Caco-2 (cell line): ENCODE measurements around the gene MVB12B. TPM values are rescaled to one million over a fixed set of nuclear protein-coding genes. Genes with fewer than 3 reads are reported as not detected.

Experiments used
- BruUV-seq: library from RNA; stranded (reverse); fragments of 400-500 nt; replicated peaks from 2 replicates; lab custom pipeline; 2021; lab: Mats Ljungman, UMichigan
- CTCF ChIA-PET: fragments of 300-600 bp; sonication (Branson Sonifier 250); formaldehyde crosslinking; loops from one replicate; lab custom pipeline; 2022; ENCODE audit warnings: antibody characterized with exemption; lab: Charles Lee
- POLR2A ChIA-PET: fragments of 300-600 bp; sonication (Branson Sonifier 250); formaldehyde crosslinking; loops from one replicate; lab custom pipeline; 2022; ENCODE audit warnings: antibody characterized with exemption; lab: Charles Lee
- DNase-seq, 2 experiments: peaks; one replicate each; pipeline versions ENCODE4 v3.0.0 to v3.0.0-alpha.2; 2020 to 2022
- H3K27me3 ChIP-seq: replicated peaks from 2 replicates; pipeline ENCODE4 v1.6.0; 2011; ENCODE audit warnings: low read length; ENCODE audit not compliant: control insufficient read depth, insufficient read depth
- H3K36me3 ChIP-seq: 2 replicates; pipeline ENCODE4 v1.5.1; 2011; ENCODE audit warnings: low read length; ENCODE audit not compliant: control insufficient read depth, insufficient read depth
- H3K4me1 ChIP-seq: fragments of 250-450 bp; sonication (Bioruptor Pico); 2 replicates; pipeline ENCODE4 v1.5.1; 2020; ENCODE audit warnings: mild to moderate bottlenecking
- H3K4me3 ChIP-seq: 2 replicates; pipeline ENCODE4 v1.5.1; 2011; ENCODE audit warnings: low read depth, mild to moderate bottlenecking, control low read depth, low read length
- H3K9me3 ChIP-seq: fragments of 250-450 bp; sonication (Bioruptor Pico); 2 replicates; pipeline ENCODE4 v1.5.1; 2020; ENCODE audit warnings: mild to moderate bottlenecking, moderate library complexity
- H3K27ac Mint-ChIP-seq: one replicate; pipeline ENCODE4 v1.8.0; 2022; ENCODE audit warnings: mixed read lengths; ENCODE audit not compliant: unreplicated experiment
- H3K27me3 Mint-ChIP-seq: one replicate; pipeline ENCODE4 v1.8.0; 2022; ENCODE audit warnings: mixed read lengths; ENCODE audit not compliant: insufficient read depth, unreplicated experiment
- H3K36me3 Mint-ChIP-seq: one replicate; pipeline ENCODE4 v1.8.0; 2022; ENCODE audit warnings: mild to moderate bottlenecking, mixed read lengths; ENCODE audit not compliant: insufficient read depth, unreplicated experiment
- H3K4me1 Mint-ChIP-seq: one replicate; pipeline ENCODE4 v1.8.0; 2022; ENCODE audit warnings: low read depth, mixed read lengths; ENCODE audit not compliant: unreplicated experiment
- H3K4me3 Mint-ChIP-seq: one replicate; pipeline ENCODE4 v1.8.0; 2022; ENCODE audit warnings: mild to moderate bottlenecking, moderate library complexity, mixed read lengths; ENCODE audit not compliant: unreplicated experiment
- H3K9me3 Mint-ChIP-seq: one replicate; pipeline ENCODE4 v1.8.0; 2022; ENCODE audit warnings: mixed read lengths; ENCODE audit not compliant: unreplicated experiment
- intact Hi-C: fragments of 100-400 bp; cut with micrococcal nuclease; formaldehyde crosslinking; loops from one replicate; pipeline ENCODE4 v1.10.0; 2022; ENCODE audit not compliant: unreplicated experiment
- total RNA-seq: library from RNA; stranded (reverse); gene quantifications from 2 replicates; pipeline ENCODE4 v1.2.3, GENCODE V29; 2022
- TF ChIP-seq, protein P1 (sequence below), 2 experiments: fragments of 200-600 bp in 1 of 2; IDR thresholded peaks; 1 replicate in 1 of 2; 2 replicates in 1 of 2; pipeline versions ENCODE4 v1.5.1 to v1.8.0; 2011 to 2022; ENCODE audit warnings: antibody characterized with exemption in 1 of 2, control low read depth in 1 of 2, inconsistent platforms in 1 of 2, low read depth in 1 of 2, low read length in 1 of 2, mild to moderate bottlenecking in 1 of 2, moderate library complexity in 1 of 2; ENCODE audit not compliant: insufficient read depth in 1 of 2, severe bottlenecking in 1 of 2, unreplicated experiment in 1 of 2

Gene MVB12B
- total RNA-seq, 1 experiment from 2014 or later: 24.4 TPM

GRCh38 chr9:126546036-126546435 lies 219.4 kb downstream of the MVB12B start:
- POLR2A ChIA-PET: no interaction called here
- no peak overlapping the region for H3K27ac Mint-ChIP-seq
- Histone ChIP-seq H3K4me3 (no peak overlapping the region), H3K9me3 (no peaks in the 10 kb centered on the region; the same call in 1 of the 2 replicates), H3K27me3 (no peaks in the 10 kb centered on the region), H3K4me1 (no peaks in the 10 kb centered on the region), H3K36me3 (no peaks in the 10 kb centered on the region)
- intact Hi-C loops: no loop called here
- H3K9me3 Mint-ChIP-seq: no peaks in the 10 kb centered on the region
- H3K4me3 Mint-ChIP-seq: no peak overlapping the region
- no peak for DNase-seq
- H3K27me3 Mint-ChIP-seq: peaks cover 3% of the 10 kb centered on the region
- CTCF ChIA-PET: interaction anchor here (1.0 kb wide), 1 partner anchor 14 kb away, joined by 3 read pairs; no protein-coding TSS in a partner anchor
- TF ChIP-seq, protein P1, sequence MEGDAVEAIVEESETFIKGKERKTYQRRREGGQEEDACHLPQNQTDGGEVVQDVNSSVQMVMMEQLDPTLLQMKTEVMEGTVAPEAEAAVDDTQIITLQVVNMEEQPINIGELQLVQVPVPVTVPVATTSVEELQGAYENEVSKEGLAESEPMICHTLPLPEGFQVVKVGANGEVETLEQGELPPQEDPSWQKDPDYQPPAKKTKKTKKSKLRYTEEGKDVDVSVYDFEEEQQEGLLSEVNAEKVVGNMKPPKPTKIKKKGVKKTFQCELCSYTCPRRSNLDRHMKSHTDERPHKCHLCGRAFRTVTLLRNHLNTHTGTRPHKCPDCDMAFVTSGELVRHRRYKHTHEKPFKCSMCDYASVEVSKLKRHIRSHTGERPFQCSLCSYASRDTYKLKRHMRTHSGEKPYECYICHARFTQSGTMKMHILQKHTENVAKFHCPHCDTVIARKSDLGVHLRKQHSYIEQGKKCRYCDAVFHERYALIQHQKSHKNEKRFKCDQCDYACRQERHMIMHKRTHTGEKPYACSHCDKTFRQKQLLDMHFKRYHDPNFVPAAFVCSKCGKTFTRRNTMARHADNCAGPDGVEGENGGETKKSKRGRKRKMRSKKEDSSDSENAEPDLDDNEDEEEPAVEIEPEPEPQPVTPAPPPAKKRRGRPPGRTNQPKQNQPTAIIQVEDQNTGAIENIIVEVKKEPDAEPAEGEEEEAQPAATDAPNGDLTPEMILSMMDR (IDR thresholded peaks at IDR 0.05; ENCODE audit: insufficient read depth in 1 of 2, low read depth in 1 of 2, low read length in 1 of 2, severe bottlenecking in 1 of 2, unreplicated experiment in 1 of 2): no peak
- H3K4me1 Mint-ChIP-seq: no peaks in the 10 kb centered on the region
- no TSS peak for BruUV-seq
- no peaks in the 10 kb centered on the region for H3K36me3 Mint-ChIP-seq

- no peaks in the 10 kb centered on the region for H3K4me1 Mint-ChIP-seq
- no peak for DNase-seq
- no peak overlapping the region for H3K4me3 ChIP-seq
- H3K9me3 Mint-ChIP-seq: no peaks in the 10 kb centered on the region
- no peaks in the 10 kb centered on the region for H3K36me3 ChIP-seq
- no peak overlapping the region for H3K27ac Mint-ChIP-seq
- no peak overlapping the region for H3K4me3 Mint-ChIP-seq
- TF ChIP-seq, protein P1 (IDR thresholded peaks at IDR 0.05; ENCODE audit: insufficient read depth in 1 of 2, low read depth in 1 of 2, low read length in 1 of 2, severe bottlenecking in 1 of 2, unreplicated experiment in 1 of 2): no peak
- no peaks in the 10 kb centered on the region for H3K27me3 ChIP-seq
- no peaks in the 10 kb centered on the region for H3K4me1 ChIP-seq
- BruUV-seq: no TSS peak
- H3K27me3 Mint-ChIP-seq: peaks cover 3% of the 10 kb centered on the region
- ChIA-PET CTCF (no interaction called here), POLR2A (no interaction called here)
- intact Hi-C loops: no loop called here
- no peaks in the 10 kb centered on the region for H3K36me3 Mint-ChIP-seq
- no peaks in the 10 kb centered on the region; the same call in 1 of the 2 replicates for H3K9me3 ChIP-seq
Observed at GRCh38 chr9:126548312-126548711, 221.7 kb downstream of the MVB12B start.

- Mint-ChIP-seq H3K4me1 (no peaks in the 10 kb centered on the region), H3K36me3 (no peaks in the 10 kb centered on the region), H3K27me3 (peaks cover 3% of the 10 kb centered on the region), H3K27ac (no peak overlapping the region), H3K4me3 (no peak overlapping the region), H3K9me3 (no peaks in the 10 kb centered on the region)
- TF ChIP-seq, protein P1 (IDR thresholded peaks at IDR 0.05; ENCODE audit: insufficient read depth in 1 of 2, low read depth in 1 of 2, low read length in 1 of 2, severe bottlenecking in 1 of 2, unreplicated experiment in 1 of 2): no peak
- no peaks in the 10 kb centered on the region for H3K36me3 ChIP-seq
- intact Hi-C loops: no loop called here
- no TSS peak for BruUV-seq
- H3K27me3 ChIP-seq: no peaks in the 10 kb centered on the region
- no peak for DNase-seq
- ChIA-PET CTCF (interaction anchor here (0.6 to 0.8 kb wide), 2 partner anchors 8 to 524 kb away, joined by 3 to 4 read pairs; no protein-coding TSS in a partner anchor), POLR2A (no interaction called here)
- no peaks in the 10 kb centered on the region; the same call in 1 of the 2 replicates for H3K9me3 ChIP-seq
- H3K4me3 ChIP-seq: no peak overlapping the region
- no peaks in the 10 kb centered on the region for H3K4me1 ChIP-seq
Observed at GRCh38 chr9:126549246-126550006, 222.8 kb downstream of the MVB12B start.
